Stimulated activated CD4-positive, alpha-beta T cell treated with anti-CD3 and anti-CD28 coated beads, Interleukin-1b, Interleukin-23, amount 100 ng/mL, for 4 hours (primary cell): Measurements from ENCODE around the gene KCNJ10.

Experiments
- DNase-seq, 2 donors: peaks; one replicate each; pipeline ENCODE4 v3.0.0-alpha.2; 2020; ENCODE audit warnings: low read depth in 2 of 2

KCNJ10 gene

GRCh38 chr1:160084771-160085321 lies 14.9 kb upstream of the KCNJ10 start:
- no peak for DNase-seq

- peak; percentile 69 for DNase-seq
Observed at GRCh38 chr1:160083968-160084770, 14.2 kb upstream of the KCNJ10 start.

- DNase-seq = no peak
Observed at GRCh38 chr1:160082926-160083325, 13.0 kb upstream of the KCNJ10 start.

GRCh38 chr1:160082487-160082886 lies 12.5 kb upstream of the KCNJ10 start:
- no peak for DNase-seq

DNA sequence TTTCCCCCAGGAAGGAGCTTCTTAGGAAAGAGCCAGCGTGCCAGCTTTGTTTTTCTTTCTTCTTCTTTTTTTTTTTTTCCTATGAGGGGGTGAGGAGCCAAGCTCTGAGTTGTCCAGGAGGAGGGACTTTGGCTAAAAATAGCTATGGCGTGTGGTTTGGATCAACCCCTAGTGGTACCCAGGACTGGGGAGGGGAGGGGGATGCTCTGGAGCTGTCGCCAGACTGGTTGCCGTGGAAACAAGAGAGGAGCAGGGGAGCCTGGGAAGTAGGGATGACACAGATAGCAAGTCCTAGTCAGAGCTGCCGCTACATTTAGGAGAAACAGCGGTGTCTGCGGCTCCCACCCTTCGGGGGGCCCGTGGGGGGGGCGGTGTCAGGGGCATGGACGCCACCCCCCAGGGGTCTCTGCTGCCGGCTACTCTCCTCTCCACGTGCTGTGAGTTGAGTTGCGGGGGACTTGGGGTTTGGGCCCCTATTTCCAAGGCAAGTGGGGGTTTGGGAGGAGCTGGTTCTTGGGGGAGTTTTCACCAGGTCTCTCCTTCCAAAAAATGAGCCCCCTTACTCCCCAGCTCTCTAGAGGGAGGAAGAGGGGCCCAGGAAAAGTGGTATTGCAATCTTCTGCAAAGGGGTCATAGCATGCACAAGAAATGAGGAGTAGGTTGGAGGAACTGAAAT lies 11.4 kb upstream of the KCNJ10 start, which contains the start of gene KCNJ9:
KCNJ9 (plus strand) TSS at position 278 of the 676 bp plus-strand sequence. CDS start 2,493 bp downstream, outside the sequence.
- no peak for DNase-seq

DNA sequence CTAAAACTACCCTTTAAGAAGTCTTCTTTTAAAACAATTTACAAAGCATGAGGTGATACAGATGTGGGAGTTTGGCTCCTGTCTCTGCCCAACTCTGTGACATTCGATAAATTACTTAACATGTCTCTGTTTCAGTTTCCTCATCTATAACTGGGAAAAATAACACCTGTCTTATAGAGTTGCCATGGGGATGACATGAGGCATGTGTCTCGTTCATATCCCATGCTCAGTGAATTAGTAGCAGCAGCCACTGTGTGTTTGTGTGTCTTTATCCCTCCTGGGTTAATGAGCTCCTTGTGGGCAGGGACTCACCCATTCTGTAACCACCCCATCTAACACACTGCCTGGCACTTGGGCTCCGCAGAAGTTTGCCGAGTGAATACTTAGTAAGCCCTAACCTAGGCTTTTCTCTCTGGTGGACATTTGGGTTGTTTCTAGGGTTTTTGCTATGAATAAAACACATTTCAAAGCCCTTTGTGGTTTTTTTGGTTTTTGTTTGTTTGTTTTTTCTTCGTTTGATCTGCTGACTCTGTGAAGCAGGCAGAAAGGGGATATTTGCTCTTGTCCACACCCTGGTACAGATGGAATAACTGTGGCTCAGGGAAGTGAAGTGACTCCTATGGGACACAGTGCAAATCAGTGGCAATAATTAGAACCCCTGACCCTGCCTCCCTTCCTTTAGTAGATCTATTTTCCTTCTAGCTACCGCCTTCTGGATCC lies 10.6 kb upstream of the KCNJ10 start:
- DNase-seq = no peak

- no peak for DNase-seq
Observed at GRCh38 chr1:160079448-160079847, 9.5 kb upstream of the KCNJ10 start.

DNA sequence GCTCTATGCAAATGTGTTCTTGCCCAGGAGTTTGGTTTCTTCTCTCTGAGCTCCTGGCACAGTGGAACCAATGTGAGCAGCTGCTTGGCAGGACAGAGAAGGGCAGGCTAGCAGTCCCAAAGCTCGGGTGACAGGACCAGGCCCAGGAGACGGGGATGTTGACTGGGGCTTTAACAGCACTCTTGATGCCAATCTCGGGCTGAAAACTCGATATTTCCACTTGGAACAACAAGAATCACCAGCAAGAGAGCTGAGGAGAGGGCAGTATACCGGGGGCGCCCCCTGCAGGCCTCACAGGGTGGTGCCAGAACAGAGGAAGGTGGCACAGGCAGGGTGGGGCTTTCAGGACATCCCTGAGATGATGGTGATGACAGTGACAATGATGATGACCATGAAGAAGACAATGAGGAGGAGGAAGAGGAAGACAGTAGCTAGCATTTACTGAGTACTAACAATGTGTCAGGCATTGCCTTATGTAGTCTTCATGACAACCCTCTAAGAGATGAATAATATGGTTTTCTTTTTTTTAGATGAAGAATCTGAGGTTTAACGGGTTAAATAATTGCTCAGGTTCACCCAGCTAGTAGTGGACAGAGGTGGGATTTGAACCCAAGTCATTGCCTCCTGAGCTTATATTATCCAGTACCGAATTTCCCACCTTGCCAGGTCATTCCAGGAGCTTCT lies 8.7 kb upstream of the KCNJ10 start:
- DNase-seq = peak; percentile 27 to 47

- no peak for DNase-seq
Observed at GRCh38 chr1:160077486-160077885, 7.5 kb upstream of the KCNJ10 start.

- no peak for DNase-seq
Observed at GRCh38 chr1:160076295-160076694, 6.3 kb upstream of the KCNJ10 start.

DNA sequence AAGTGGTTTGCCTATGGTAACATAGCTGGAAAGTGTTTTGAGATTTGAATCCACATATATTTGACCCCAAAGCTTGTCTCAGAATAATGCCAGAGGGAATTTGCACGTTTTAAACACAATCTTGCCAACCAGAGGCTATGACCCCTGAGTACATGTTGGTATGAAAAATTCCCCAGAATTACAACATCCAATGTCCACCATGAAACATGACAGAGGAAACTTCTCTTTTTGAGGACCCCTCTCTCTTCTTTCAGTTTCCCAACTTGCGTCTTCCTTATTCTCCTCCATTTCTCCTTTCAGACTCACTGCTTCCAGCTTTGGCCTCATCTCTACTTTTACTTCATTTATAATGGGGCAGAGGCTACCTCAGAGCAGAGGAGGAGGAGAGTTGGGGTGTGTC lies 5.9 kb upstream of the KCNJ10 start:
- DNase-seq = no peak

GRCh38 chr1:160074865-160075264 lies 4.9 kb upstream of the KCNJ10 start:
- no peak for DNase-seq

- DNase-seq = no peak
Observed at GRCh38 chr1:160071289-160071688, 1.3 kb upstream of the KCNJ10 start.

- peak; percentile 52 to 64 for DNase-seq
Observed at GRCh38 chr1:160070243-160071163, 543 bp upstream of the KCNJ10 start.

DNA sequence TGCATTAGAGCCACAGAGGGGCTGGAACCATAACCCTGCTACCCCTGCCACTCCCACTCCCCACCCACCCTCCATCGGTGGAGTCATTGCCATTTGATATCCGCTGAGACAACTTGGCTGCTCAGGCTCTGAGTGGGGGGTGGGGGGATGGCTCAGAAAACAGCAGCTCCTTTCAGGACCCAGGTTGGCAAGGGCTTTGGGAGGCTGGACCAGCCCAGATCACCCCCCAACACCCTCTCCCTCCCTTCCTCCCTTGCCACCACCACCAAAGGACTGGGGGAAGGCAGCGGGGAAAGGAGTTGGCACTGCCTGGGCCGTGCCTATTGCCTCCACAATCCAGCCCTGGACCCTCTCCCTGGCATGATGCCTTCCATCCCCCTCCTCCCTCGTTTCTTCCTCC lies 1.7 kb downstream of the KCNJ10 start:
- no peak for DNase-seq

GRCh38 chr1:160066829-160067745 lies 2.9 kb downstream of the KCNJ10 start:
- no peak for DNase-seq

DNA sequence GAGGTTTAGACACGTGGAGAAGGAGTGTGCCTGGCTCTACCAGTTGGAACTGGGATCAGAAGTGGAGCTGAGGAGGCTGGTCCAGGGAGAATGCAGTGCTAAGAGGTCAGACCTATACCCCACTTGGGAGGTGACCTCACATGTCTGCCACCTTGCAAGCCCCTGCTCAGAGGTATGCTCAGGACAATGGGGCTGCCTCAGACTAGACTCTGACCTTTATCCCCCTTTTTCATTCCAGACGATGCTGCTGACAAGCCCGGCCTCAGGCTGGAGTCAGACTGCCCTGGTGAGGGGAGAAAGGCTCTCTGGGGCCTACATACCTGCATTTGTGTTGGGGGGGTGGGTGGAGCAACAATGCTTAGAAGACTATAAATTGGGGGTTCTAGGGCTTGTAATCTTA lies 5.2 kb downstream of the KCNJ10 start:
- no peak for DNase-seq

DNA sequence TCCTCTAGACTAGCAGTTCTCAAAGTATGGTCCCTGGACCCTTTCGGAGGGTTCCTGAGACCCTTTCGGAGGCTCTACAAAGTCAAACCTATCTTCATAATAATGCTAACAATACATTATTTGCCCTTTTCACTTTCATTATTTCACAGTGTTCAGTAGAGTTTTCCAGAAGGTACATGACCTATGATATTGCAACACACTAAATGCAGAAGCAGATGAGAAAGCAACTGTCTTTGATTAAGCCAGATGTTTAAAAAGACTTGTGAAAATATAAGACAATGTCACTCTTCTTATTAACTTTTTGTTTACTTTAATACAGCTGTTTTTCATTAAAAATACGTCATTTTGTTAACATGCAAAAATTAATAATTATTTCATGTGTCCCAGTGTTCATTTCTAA lies 5.8 kb downstream of the KCNJ10 start:
- no peak for DNase-seq

DNA sequence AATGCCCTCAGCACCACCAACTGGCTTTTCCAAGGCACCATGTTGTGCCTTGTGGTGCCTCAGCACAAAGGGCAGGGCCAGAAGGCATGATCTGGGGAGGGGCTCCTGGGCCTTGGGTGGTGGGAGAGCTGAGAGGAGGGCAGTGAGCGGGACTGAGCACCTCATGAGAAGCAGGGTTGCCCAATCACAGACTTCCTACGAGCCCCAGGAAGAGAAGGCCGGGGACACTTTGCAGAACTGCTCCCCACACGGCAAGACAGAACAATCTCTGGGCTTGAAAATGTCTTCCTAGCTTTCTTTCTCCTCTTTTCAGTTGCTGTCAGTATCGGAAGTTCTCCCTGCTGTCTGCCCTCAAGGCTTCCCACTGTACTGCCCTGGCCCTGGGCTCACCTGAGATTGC lies 6.8 kb downstream of the KCNJ10 start:
- no peak for DNase-seq

GRCh38 chr1:160062230-160062532 lies 7.8 kb downstream of the KCNJ10 start:
- DNase-seq = no peak
